HG03571 (cell line): ENCODE results near the gene AMY1C.
A peak's percentile ranks its signal among the peaks of the same experiment; 100 is the strongest.
"Not testable (repeated sequence)": the region's sequence is repeated elsewhere in the genome, so short reads cannot be mapped to it uniquely, and the experiment has no call there.

Source experiments
- ATAC-seq: cut with Tn5 transposase; IDR thresholded peaks from one replicate; pipeline ENCODE4 v1.9.1; 2021; ENCODE audit not compliant: unreplicated experiment

AMY1C gene

GRCh38 chr1:103749598-103749997 lies at the start of gene AMY1C:
Gene AMY1C (plus strand): TSS chr1:103749898. CDS start chr1:103750470, 572 bp downstream.
- ATAC-seq = not testable (repeated sequence)

GRCh38 chr1:103700669-103701068 lies 49.0 kb upstream of the AMY1C start:
- not testable (repeated sequence) for ATAC-seq

GRCh38 chr1:103701256-103701655 lies 48.4 kb upstream of the AMY1C start:
- ATAC-seq = not testable (repeated sequence)

- not testable (repeated sequence) for ATAC-seq
Measured at GRCh38 chr1:103707670-103708069, 42.0 kb upstream of the AMY1C start.

- ATAC-seq = not testable (repeated sequence)
Measured at GRCh38 chr1:103710381-103710780, 39.3 kb upstream of the AMY1C start.

- not testable (repeated sequence) for ATAC-seq
Measured at GRCh38 chr1:103717404-103717803, 32.3 kb upstream of the AMY1C start.

- ATAC-seq = not testable (repeated sequence)
Measured at GRCh38 chr1:103721473-103721872, 28.2 kb upstream of the AMY1C start.

- not testable (repeated sequence) for ATAC-seq
Measured at GRCh38 chr1:103735334-103735733, 14.4 kb upstream of the AMY1C start.

GRCh38 chr1:103738031-103738430 lies 11.7 kb upstream of the AMY1C start:
- ATAC-seq = not testable (repeated sequence)

GRCh38 chr1:103744449-103744848 lies 5.2 kb upstream of the AMY1C start:
- not testable (repeated sequence) for ATAC-seq

- not testable (repeated sequence) for ATAC-seq
Measured at GRCh38 chr1:103745040-103745439, 4.7 kb upstream of the AMY1C start.

- not testable (repeated sequence) for ATAC-seq
Measured at GRCh38 chr1:103748273-103748672, 1.4 kb upstream of the AMY1C start.

- ATAC-seq = no peak
Measured at GRCh38 chr1:103761896-103762295, 12.2 kb downstream of the AMY1C start.

- no peak for ATAC-seq
Measured at GRCh38 chr1:103779932-103780331, 30.2 kb downstream of the AMY1C start.

- peak; percentile 54 for ATAC-seq
Measured at GRCh38 chr1:103783944-103784377, 34.3 kb downstream of the AMY1C start.

- no peak for ATAC-seq
Measured at GRCh38 chr1:103788377-103788776, 38.7 kb downstream of the AMY1C start.

GRCh38 chr1:103790172-103790571 lies 40.5 kb downstream of the AMY1C start:
- ATAC-seq = no peak
